Retinal pigment epithelial cell (primary cell): Measurements from ENCODE around the gene MRC2.

ENCODE experiments used
- DNase-seq: peaks from one replicate; pipeline ENCODE4 v3.0.0-alpha.2; 2010; ENCODE audit warnings: low read depth
- H3K4me3 ChIP-seq: 2 replicates; pipeline ENCODE4 v1.5.1; 2011; ENCODE audit warnings: mild to moderate bottlenecking, low read length, control low read depth, moderate library complexity
- CTCF ChIP-seq: conservative IDR thresholded peaks from 2 replicates; pipeline ENCODE4 v1.5.1; 2011; ENCODE audit warnings: low read depth, low read length, control low read depth, inconsistent platforms

MRC2 gene

GRCh38 chr17:62676952-62677596 is 49.6 kb downstream of the MRC2 start:
- DNase-seq, result no peak
- no peak for TF ChIP-seq CTCF
- H3K4me3 ChIP-seq, result no peak overlapping the region

- no peak overlapping the region for H3K4me3 ChIP-seq
- no peak for DNase-seq
- TF ChIP-seq CTCF, result no peak
Observed at GRCh38 chr17:62678214-62678919, 50.9 kb downstream of the MRC2 start.

GRCh38 chr17:62679866-62680377 is 52.5 kb downstream of the MRC2 start:
- no peak overlapping the region for H3K4me3 ChIP-seq
- TF ChIP-seq CTCF, result no peak
- no peak for DNase-seq

- no peak for DNase-seq
- TF ChIP-seq CTCF, result no peak
- no peak overlapping the region for H3K4me3 ChIP-seq
Observed at GRCh38 chr17:62680541-62681052, 53.1 kb downstream of the MRC2 start.

GRCh38 chr17:62681061-62681938 is 53.8 kb downstream of the MRC2 start:
- no peak overlapping the region for H3K4me3 ChIP-seq
- no peak for TF ChIP-seq CTCF
- no peak for DNase-seq

- H3K4me3 ChIP-seq, result no peak overlapping the region
- no peak for TF ChIP-seq CTCF
- DNase-seq, result no peak
Observed at GRCh38 chr17:62681939-62682381, 54.5 kb downstream of the MRC2 start.
